22Rv1 (cell line): ENCODE measurements around the gene CPSF4L.

Source experiments
- H3K27ac ChIP-seq: fragments of 450-650 bp; 2 replicates; pipeline ENCODE4 v1.5.1; 2017
- CTCF ChIP-seq: fragments of 450-650 bp; IDR thresholded peaks from 2 replicates; pipeline ENCODE4 v1.5.1; 2017; ENCODE audit warnings: mild to moderate bottlenecking
- ZFX ChIP-seq: fragments of 450-650 bp; IDR thresholded peaks from 2 replicates; pipeline ENCODE4 v1.6.1; 2017; ENCODE audit warnings: antibody characterized with exemption, borderline replicate concordance

The CPSF4L gene

GRCh38 chr17:73227379-73227778 lies 34.3 kb downstream of the CPSF4L start:
- H3K27ac ChIP-seq: no peak overlapping the region
- TF ChIP-seq ZFX (no peak), CTCF (no peak)

DNA sequence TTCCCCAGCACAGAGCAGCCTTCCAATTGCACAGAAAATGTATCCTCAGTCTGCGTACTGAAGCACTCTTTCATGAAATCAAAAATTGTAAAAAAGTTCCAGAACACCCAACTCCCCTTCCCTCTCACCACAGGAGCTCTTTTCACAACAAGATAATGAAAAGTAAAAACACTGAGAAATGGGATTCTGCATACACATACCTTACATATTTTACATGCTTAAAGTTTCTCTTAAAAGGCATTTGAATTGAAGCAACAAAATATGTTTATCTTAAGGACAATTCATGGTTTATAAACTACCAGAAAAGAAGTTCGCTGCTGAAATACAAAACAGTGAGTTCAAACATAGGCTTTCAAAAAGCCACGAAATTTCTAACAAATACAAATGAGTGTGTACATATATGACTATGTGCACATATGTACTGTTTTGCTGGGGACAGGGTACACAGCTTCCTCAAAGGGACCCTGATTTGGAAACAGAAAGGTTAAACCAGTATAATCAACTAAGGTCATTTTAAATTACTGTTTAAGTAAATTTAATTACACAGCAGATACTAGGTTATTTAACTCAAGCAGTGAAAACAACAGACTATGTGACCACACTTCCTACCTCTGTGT lies 35.0 kb downstream of the CPSF4L start:
- no peak overlapping the region for H3K27ac ChIP-seq
- no peak for TF ChIP-seq CTCF
- TF ChIP-seq ZFX: no peak

DNA sequence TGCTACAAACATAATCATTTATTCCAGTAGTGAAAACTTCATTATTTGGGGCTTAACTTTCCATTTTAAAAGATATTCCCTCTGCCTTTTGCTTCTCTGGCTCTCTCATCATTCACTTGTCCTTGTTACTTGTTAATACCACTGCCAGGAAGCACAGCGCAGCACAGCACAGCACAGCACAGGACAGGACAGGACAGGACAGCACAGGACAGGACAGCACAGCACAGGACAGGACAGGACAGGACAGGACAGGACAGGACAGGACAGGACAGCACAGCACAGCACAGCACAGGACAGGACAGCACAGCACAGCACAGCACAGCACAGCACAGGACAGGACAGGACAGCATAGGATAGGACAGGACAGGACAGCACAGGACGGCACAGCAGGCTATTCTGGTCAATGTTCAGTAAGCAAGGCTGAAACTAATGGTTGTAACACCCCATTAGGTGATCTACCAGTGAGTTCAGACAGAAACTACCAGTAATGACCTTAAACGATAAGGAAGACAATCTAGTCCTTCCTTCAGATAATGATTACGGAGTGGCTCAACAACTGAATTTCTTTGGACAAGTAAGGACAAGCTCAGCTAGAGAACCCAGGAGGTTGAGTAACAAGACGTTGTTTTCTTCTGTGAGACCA lies 36.9 kb downstream of the CPSF4L start:
- TF ChIP-seq ZFX: no peak
- TF ChIP-seq CTCF: no peak

DNA sequence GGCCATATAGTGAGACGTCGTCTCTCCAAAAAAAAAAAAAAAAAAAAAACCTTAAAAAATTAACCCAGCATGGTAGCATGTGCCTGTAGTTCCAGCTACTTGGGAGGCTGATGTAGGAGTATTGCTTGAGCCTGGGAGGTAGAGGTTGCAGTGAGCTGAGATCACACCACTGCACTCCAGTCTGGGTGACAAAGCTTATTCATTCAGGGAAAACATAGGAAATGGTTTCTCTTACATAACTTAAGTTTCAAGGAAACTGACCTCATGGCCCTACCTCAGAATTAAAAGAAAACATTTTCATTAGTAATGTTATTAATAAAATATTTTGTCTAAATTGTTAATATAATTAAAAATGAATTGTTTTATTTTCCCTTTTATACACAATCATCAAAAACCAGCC lies 37.4 kb downstream of the CPSF4L start:
- TF ChIP-seq ZFX (no peak), CTCF (no peak)
- no peak overlapping the region for H3K27ac ChIP-seq

More for the DNA sequence above, 36.9 kb downstream of the CPSF4L start:
- H3K27ac ChIP-seq: no peak overlapping the region

DNA sequence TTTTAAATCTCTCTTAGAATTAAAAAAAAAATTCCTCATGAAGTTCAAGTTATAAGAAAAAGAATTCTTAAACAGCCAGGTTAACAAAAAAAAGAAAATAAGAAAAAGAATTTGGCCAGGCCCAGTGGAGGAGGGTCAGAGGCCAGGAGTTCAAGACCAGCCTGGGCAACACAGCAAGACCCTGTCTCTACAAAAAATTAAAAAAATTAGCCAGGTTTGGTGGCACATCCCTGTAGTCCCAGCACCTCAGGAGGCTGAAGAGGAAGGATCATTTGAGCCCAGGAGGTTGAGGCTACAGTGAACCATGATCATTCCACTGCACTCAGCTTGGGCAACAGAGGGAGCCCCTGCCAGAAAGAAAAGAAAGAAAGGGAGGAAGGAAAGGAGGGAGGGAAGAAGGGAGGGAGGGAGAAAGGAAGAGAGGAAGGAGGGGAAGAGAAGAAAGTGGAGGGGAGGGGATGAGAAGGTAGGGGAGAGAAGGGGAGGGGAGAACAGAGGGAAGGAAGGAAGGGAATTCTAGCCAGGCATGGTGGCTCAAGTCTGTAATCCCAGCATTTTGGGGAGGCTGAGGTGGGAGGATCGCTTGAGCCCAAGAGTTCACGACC lies 38.0 kb downstream of the CPSF4L start:
- TF ChIP-seq CTCF (no peak), ZFX (no peak)
- H3K27ac ChIP-seq: no peak overlapping the region

DNA sequence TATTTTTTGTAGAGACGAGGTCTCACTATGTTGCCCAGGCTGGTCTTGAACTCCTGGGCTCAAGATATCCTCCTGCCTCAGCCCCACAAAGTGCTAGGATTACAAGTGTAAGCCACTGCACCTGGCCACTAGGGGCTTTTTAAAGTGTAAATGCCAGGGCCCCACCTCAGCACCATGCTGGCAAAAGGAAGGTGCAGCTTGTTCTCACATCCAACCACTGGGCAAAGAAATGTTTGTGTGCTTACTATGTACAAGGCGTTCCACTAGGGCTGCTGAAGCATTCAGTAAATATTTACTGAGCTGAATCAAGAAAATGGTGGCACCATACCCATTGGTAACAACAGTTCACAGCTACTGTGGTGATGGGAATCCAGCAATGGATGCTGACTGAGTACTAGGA lies 46.2 kb downstream of the CPSF4L start:
- H3K27ac ChIP-seq: peak overlapping the region; percentile 93
- TF ChIP-seq CTCF: peak; percentile 76
- TF ChIP-seq ZFX: no peak

DNA sequence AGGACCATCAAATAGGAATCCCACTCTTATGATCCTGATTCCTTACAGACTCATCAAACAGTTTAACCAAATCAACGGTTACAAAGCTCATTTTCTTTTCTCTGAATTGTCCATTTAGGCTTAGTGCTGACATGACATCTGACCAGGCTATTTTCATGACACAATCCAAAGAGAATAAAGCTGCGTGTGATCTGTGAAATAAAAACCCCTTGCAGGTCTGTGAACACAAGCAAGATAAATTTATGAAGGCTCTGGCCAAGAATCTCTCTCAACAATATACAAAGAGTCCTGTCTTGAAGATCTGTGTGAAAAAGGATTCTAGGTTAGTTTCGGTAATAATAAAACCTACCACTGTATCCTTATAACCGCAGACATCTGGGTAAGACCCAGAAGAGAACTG lies 46.8 kb downstream of the CPSF4L start:
- peak overlapping the region; percentile 93 for H3K27ac ChIP-seq
- TF ChIP-seq ZFX (no peak), CTCF (no peak)
